Thyroid gland (tissue), 4 donors: Measurements from ENCODE around the gene ITPR3. TPM values are rescaled to one million over a fixed set of nuclear protein-coding genes. Genes with fewer than 3 reads are reported as not detected.

Source experiments
- DNase-seq, 2 donors: peaks; one replicate each; pipeline ENCODE4 v3.0.0-alpha.2; 2019
- H3K27ac ChIP-seq, 3 donors: fragments of 200-600 bp; sonication (generic); 1 replicate in 2 of 3; 2 replicates in 1 of 3; pipeline ENCODE4 v1.5.1; 2016 to 2019; ENCODE audit warnings: mild to moderate bottlenecking in 1 of 3, moderate library complexity in 1 of 3
- H3K27me3 ChIP-seq: fragments of 200-600 bp; sonication (generic); one replicate; pipeline ENCODE4 v1.5.1; 2019
- H3K36me3 ChIP-seq, 2 donors: fragments of 200-600 bp; sonication (generic); one replicate each; pipeline ENCODE4 v1.5.1; 2016 to 2019
- H3K4me1 ChIP-seq, 2 donors: fragments of 200-600 bp; sonication (generic); one replicate each; pipeline ENCODE4 v1.5.1; 2017 to 2019
- H3K4me3 ChIP-seq, 3 donors: fragments of 200-600 bp; sonication (generic); replicated peaks in 1 of 3; 1 replicate in 2 of 3; 2 replicates in 1 of 3; pipeline ENCODE4 v1.5.1; 2016; ENCODE audit warnings: mild to moderate bottlenecking in 1 of 3
- H3K9me3 ChIP-seq: fragments of 200-600 bp; sonication (generic); one replicate; pipeline ENCODE4 v1.5.1; 2017
- POLR2A ChIP-seq, 2 donors: fragments of 450-650 bp; IDR thresholded peaks; one replicate each; pipeline ENCODE4 v1.6.1; 2017; ENCODE audit warnings: antibody characterized with exemption in 2 of 2, mild to moderate bottlenecking in 2 of 2, moderate library complexity in 1 of 2
- WGBS, 2 donors: methylation state at CpG; one replicate each; pipeline ENCODE4 v1.1.5; 2017; 5-methylcytosine and 5-hydroxymethylcytosine counted together
- intact Hi-C: fragments of 100-400 bp; cut with DNase I; formaldehyde crosslinking; loops from one replicate; pipeline ENCODE4 v1.15.1; 2023
- total RNA-seq, 4 donors: library from RNA; depleted of rRNA; stranded (reverse); fragments of >200 nt; gene quantifications; one replicate each; pipeline ENCODE4 v1.2.3, GENCODE V29; 2016
- TF ChIP-seq, protein P1 (sequence below), 6 experiments: fragments of 200-600 bp in 3 of 6; fragments of 450-650 bp in 3 of 6; sonication (generic) in 3 of 6; IDR thresholded peaks; one replicate each; pipeline ENCODE4 v1.5.1; 2016 to 2019; ENCODE audit warnings: antibody characterized with exemption in 6 of 6, mild to moderate bottlenecking in 2 of 6, inconsistent platforms in 1 of 6, moderate library complexity in 1 of 6

Gene ITPR3
- total RNA-seq, 4 donors from 2014 or later: 77.8 to 145 (median 105) TPM

- TF ChIP-seq, protein P1, sequence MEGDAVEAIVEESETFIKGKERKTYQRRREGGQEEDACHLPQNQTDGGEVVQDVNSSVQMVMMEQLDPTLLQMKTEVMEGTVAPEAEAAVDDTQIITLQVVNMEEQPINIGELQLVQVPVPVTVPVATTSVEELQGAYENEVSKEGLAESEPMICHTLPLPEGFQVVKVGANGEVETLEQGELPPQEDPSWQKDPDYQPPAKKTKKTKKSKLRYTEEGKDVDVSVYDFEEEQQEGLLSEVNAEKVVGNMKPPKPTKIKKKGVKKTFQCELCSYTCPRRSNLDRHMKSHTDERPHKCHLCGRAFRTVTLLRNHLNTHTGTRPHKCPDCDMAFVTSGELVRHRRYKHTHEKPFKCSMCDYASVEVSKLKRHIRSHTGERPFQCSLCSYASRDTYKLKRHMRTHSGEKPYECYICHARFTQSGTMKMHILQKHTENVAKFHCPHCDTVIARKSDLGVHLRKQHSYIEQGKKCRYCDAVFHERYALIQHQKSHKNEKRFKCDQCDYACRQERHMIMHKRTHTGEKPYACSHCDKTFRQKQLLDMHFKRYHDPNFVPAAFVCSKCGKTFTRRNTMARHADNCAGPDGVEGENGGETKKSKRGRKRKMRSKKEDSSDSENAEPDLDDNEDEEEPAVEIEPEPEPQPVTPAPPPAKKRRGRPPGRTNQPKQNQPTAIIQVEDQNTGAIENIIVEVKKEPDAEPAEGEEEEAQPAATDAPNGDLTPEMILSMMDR (IDR thresholded peaks at IDR 0.05): no peak
- peak in 1 of 2 donors; percentile 45 for TF ChIP-seq POLR2A (IDR thresholded peaks at IDR 0.05)
- Histone ChIP-seq H3K4me1 (peaks cover 34 to 64% of the 10 kb centered on the region in 2 donors), H3K27me3 (no peaks in the 10 kb centered on the region), H3K27ac (peak overlapping the region; percentile 59 to 98 (median 94)), H3K4me3 (peak overlapping the region; percentile 14 to 92 (median 88)), H3K36me3 (no peaks in the 10 kb centered on the region), H3K9me3 (no peaks in the 10 kb centered on the region)
- peak; percentile 81 to 82 for DNase-seq
- intact Hi-C loops: no loop called here
- WGBS, 2 donors: 50 to 53% methylated on average over 11 to 12 of the region's 12 CpGs
These were observed 1.6 kb downstream of the ITPR3 start for GRCh38 chr6:33622456-33623431.

DNA sequence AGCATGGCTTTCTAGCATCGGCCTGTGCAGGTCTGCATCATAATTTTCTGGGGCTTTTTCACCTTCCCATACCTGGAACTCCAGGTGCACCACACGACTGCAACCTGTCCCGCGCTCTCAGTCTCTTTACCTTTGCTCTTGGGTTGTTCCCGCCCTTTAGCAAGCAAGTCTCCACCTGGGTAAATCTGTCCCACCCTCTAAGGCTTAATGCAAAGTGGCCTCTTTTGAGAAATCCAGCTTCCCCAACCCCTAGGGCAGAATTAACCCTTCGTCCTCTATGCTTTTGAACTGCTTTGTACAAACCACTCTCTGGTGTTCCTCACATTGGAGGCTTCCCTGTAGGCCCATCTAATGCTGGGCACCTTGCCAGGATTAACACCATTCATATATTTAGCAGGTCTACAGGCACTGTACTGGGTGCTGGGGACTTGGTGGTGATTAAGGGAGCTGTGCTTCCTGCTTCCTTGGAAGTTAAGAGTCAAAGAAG, 2.8 kb downstream of the ITPR3 start:
- H3K27me3 ChIP-seq: no peaks in the 10 kb centered on the region

DNA sequence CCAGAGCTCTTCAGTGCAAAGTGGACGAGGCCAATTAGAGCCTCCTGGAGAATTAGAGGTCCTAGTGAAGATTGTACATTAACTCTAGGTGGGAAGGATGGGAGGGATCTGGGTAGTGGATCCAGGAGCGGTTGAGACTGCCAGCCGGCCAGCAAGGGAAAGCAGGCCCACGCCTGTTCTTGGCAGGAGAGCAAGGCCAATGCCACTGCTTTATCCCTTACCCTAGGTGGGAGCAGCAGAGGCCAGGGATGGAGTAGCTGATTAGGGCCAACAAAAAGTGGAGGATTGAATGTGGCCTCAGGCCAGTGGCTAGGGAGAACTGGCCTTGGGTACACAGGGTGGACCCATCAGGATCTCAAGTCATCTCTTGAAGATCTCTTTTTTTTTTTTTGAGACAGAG, 3.7 kb downstream of the ITPR3 start:
- TF ChIP-seq, protein P1 (IDR thresholded peaks at IDR 0.05): no peak
- no peak for TF ChIP-seq POLR2A (IDR thresholded peaks at IDR 0.05)
- DNase-seq: no peak
- no peaks in the 10 kb centered on the region for H3K9me3 ChIP-seq
- no peak overlapping the region for H3K4me3 ChIP-seq
- peaks cover 42 to 70% of the 10 kb centered on the region in 2 donors for H3K4me1 ChIP-seq
- 92 to 94% methylated on average over 4 of the region's 4 CpGs for whole genome bisulfite sequencing, 2 donors
- no peaks in the 10 kb centered on the region for H3K36me3 ChIP-seq
- peak overlapping the region in 2 of 3 donors; percentile 33 to 43 for H3K27ac ChIP-seq
- intact Hi-C loops: loop anchor here (5.0 kb wide), 1 partner anchor 33 kb away; no protein-coding TSS in a partner anchor
- no peaks in the 10 kb centered on the region for H3K27me3 ChIP-seq

More for the DNA sequence above, 2.8 kb downstream of the ITPR3 start:
- no peak for TF ChIP-seq POLR2A (IDR thresholded peaks at IDR 0.05)
- TF ChIP-seq, protein P1 (IDR thresholded peaks at IDR 0.05): no peak
- intact Hi-C loops: no loop called here
- no peak for DNase-seq
- Histone ChIP-seq H3K4me1 (peaks cover 46 to 75% of the 10 kb centered on the region in 2 donors), H3K9me3 (no peaks in the 10 kb centered on the region), H3K36me3 (no peaks in the 10 kb centered on the region), H3K4me3 (no peak overlapping the region), H3K27ac (peak overlapping the region; percentile 57 to 94 (median 65))
- 93% methylated on average over 6 of the region's 6 CpGs for WGBS, 2 donors

- intact Hi-C loops: loop anchor here (5.0 kb wide), 1 partner anchor 36 kb away; no protein-coding TSS in a partner anchor
- no peaks in the 10 kb centered on the region for H3K36me3 ChIP-seq
- 50 to 54% methylated on average over 5 of the region's 5 CpGs for WGBS, 2 donors
- DNase-seq: peak; percentile 12 to 40
- peaks cover 57 to 86% of the 10 kb centered on the region in 2 donors for H3K4me1 ChIP-seq
- no peak for TF ChIP-seq POLR2A (IDR thresholded peaks at IDR 0.05)
- TF ChIP-seq, protein P1 (IDR thresholded peaks at IDR 0.05): no peak
- H3K9me3 ChIP-seq: no peaks in the 10 kb centered on the region
- H3K27me3 ChIP-seq: no peaks in the 10 kb centered on the region
- H3K27ac ChIP-seq: peak overlapping the region in 2 of 3 donors; percentile 27 to 65
- H3K4me3 ChIP-seq: no peak overlapping the region
These were observed 6.8 kb downstream of the ITPR3 start for GRCh38 chr6:33627876-33628275.
